ENCODE measurements around the gene GUCA2A. TPM values are rescaled to one million over a fixed set of nuclear protein-coding genes. Genes with fewer than 3 reads are reported as not detected.

GUCA2A gene
- total RNA-seq, 2 experiments from 2014 or later, result not detected

GRCh38 chr1:42140191-42140590 is 24.4 kb downstream of the GUCA2A start:
- ChIA-PET POLR2A (no interaction called here), CTCF (no interaction called here)

GRCh38 chr1:42139444-42139843 is 25.1 kb downstream of the GUCA2A start:
- ChIA-PET POLR2A (no interaction called here), CTCF (no interaction called here)

GRCh38 chr1:42138586-42138985 is 26.0 kb downstream of the GUCA2A start:
- ChIA-PET POLR2A (no interaction called here), CTCF (no interaction called here)

- CTCF ChIA-PET, result no interaction called here
Observed at GRCh38 chr1:42137766-42138165, 26.8 kb downstream of the GUCA2A start.

GRCh38 chr1:42136466-42136865 is 28.1 kb downstream of the GUCA2A start:
- CTCF ChIA-PET, result no interaction called here
- POLR2A ChIA-PET, result no interaction called here

More at GRCh38 chr1:42137766-42138165, 26.8 kb downstream of the GUCA2A start:
- POLR2A ChIA-PET, result no interaction called here

GRCh38 chr1:42135426-42135825 is 29.1 kb downstream of the GUCA2A start:
- ChIA-PET POLR2A (no interaction called here), CTCF (no interaction called here)

GRCh38 chr1:42133809-42134526 is 30.6 kb downstream of the GUCA2A start:
- ChIA-PET POLR2A (interaction anchor here (0.5 kb wide), 1 partner anchor 21 kb away, joined by 3 read pairs; no protein-coding TSS in a partner anchor), CTCF (no interaction called here)

- CTCF ChIA-PET, result no interaction called here
- POLR2A ChIA-PET, result no interaction called here
Observed at GRCh38 chr1:42133390-42133789, 31.2 kb downstream of the GUCA2A start.

GRCh38 chr1:42130061-42130660 is 34.4 kb downstream of the GUCA2A start:
- POLR2A ChIA-PET, result no interaction called here
- CTCF ChIA-PET, result no interaction called here

GRCh38 chr1:42128964-42129363 is 35.6 kb downstream of the GUCA2A start:
- CTCF ChIA-PET, result interaction anchor here (0.6 kb wide), 1 partner anchor 55 kb away, joined by 3 read pairs; no protein-coding TSS in a partner anchor
- POLR2A ChIA-PET, result no interaction called here

- POLR2A ChIA-PET, result no interaction called here
- CTCF ChIA-PET, result no interaction called here
Observed at GRCh38 chr1:42128499-42128898, 36.0 kb downstream of the GUCA2A start.

GRCh38 chr1:42127767-42128166 is 36.8 kb downstream of the GUCA2A start:
- POLR2A ChIA-PET, result no interaction called here
- CTCF ChIA-PET, result no interaction called here

GRCh38 chr1:42125552-42125951 is 39.0 kb downstream of the GUCA2A start:
- CTCF ChIA-PET, result no interaction called here

GRCh38 chr1:42122408-42122807 is 42.1 kb downstream of the GUCA2A start:
- CTCF ChIA-PET, result no interaction called here
- POLR2A ChIA-PET, result no interaction called here

More at GRCh38 chr1:42125552-42125951, 39.0 kb downstream of the GUCA2A start:
- POLR2A ChIA-PET, result no interaction called here

GRCh38 chr1:42118125-42118524 is 46.4 kb downstream of the GUCA2A start:
- ChIA-PET POLR2A (no interaction called here), CTCF (interaction anchor here (0.5 to 1.5 kb wide), 2 partner anchors 56 to 512 kb away, joined by 3 read pairs; no protein-coding TSS in a partner anchor)

- ChIA-PET POLR2A (no interaction called here), CTCF (interaction anchor here (1.5 kb wide), 1 partner anchor 56 kb away, joined by 3 read pairs; no protein-coding TSS in a partner anchor)
Observed at GRCh38 chr1:42117214-42117613, 47.3 kb downstream of the GUCA2A start.

GRCh38 chr1:42114229-42114628 is 50.3 kb downstream of the GUCA2A start:
- CTCF ChIA-PET, result no interaction called here
- POLR2A ChIA-PET, result interaction anchor here (0.6 kb wide), 1 partner anchor 40 kb away, joined by 4 read pairs; no protein-coding TSS in a partner anchor

Other genes starting within 250 kb of the GUCA2A start
- 10 to 100 TPM; 26.3 to 27.2 TPM for gene HIVEP3, start 245.8 kb downstream of the GUCA2A start, total RNA-seq
- gene GUCA2B, start 11.3 kb downstream of the GUCA2A start, total RNA-seq, result not detected
- 10 to 100 TPM; 46.2 to 48.7 TPM for gene FOXJ3, start 170.5 kb upstream of the GUCA2A start, total RNA-seq
- gene RIMKLA, start 216.0 kb upstream of the GUCA2A start, total RNA-seq, result 1 to 10 TPM; 5.9 to 6.1 TPM

Data from activated CD8-positive, alpha-beta memory T cell treated with anti-CD3 and anti-CD28 coated beads for 36 hours (primary cell).